Measurements from ENCODE around the gene GRIP2.
"Not testable (repeated sequence)": the region's sequence is repeated elsewhere in the genome, so short reads cannot be mapped to it uniquely, and the experiment has no call there.

Gene GRIP2

DNA sequence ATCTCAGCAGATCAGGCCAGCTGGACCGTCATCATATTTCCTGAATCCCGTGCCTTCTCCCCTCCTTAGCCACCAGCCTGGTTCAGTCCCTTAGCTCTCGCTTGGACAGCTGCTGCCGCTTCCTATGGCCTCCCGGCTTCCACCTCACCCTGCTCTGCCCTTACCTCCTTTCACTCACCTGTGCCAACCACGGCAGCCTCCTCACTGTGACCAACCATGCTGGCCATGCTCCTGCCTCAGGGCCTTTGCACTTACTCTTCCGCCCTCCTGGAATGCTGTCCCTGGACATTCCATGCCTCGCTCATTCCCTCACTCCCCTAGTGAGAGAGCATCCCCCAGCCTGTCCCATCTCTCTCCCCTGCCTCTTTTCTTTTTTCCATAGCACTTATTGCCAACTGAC, 19.2 kb downstream of the GRIP2 start:
- no peak for DNase-seq (ENCODE audit: low spot score)

DNA sequence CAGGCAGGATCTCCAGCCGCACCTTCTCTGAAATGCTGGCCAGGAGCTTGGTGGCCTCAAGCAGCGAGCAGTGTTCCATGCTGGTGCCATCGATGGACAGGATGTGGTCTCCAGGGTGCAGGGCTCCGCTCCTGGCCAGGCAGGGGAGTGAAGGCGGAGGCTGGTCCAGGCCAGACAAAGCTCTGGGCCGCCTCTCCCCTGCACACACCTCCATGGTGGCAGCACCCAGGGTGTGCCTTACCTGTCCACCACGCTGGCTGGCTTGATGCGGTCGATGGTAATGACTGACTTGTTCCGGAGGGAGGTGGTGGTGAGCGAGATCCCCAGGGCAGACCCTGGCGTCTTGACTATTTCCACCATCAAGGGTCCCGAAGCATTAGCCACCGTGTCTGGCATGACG, 20.0 kb downstream of the GRIP2 start:
- no peak for DNase-seq (ENCODE audit: low spot score)

DNA sequence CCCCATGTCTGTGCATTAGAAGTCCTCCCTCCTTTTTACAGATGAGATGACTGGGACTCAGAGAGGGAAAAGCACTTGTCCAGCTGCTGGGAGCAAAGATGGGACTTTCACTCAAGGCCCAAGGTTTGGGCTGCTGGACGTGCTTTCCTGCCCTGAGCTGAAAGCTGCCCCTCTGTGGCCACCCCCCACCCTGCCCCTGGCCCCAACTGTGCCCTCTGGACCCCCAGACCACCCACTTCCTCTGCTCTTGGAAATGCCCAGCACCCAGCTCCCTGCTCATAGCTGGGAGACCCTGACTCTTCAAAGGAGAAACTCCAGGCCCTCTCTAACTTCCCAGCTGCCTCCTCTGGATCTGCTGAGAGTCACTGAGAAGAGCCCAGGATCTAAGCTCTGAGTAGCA, 20.7 kb downstream of the GRIP2 start:
- no peak for DNase-seq (ENCODE audit: low spot score)

DNA sequence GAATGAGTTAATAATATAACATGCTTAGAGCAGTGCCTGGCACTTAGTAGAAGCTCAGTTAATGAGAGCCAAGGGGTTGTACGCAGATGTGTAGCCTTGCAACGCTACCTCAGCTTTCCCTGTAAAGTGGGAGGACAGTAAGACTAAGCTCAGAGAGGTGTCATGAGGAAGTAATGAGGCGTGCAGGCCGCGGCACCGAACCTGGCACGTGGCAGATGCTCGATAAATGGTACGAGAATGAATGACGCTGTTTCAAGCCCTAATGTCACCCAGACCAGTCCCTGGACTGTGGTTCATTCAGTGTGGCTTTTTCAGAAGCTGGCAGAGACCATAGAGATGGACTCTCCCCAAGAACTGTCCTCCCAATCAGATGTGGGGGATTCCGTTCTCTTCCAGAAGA, 21.2 kb downstream of the GRIP2 start:
- DNase-seq (ENCODE audit: low spot score): no peak

DNA sequence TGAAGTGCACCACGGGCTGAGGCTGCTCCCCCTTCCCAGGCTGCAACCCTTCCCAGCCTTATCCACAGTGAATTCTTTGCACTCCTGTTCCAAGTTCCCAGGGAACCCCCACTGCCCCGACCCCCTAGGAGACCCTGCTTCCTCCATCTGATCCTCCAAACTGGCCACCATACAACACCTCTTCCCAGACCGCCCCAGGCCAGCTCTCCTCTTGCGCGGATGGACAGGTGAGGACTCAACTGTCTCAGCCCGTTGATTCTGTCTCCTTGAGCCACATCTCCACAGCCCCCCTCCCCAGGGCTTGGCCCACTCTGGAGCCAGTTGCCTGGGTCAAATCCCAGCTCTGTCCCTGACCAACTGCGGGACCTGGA, 21.7 kb downstream of the GRIP2 start:
- no peak for DNase-seq (ENCODE audit: low spot score)

DNA sequence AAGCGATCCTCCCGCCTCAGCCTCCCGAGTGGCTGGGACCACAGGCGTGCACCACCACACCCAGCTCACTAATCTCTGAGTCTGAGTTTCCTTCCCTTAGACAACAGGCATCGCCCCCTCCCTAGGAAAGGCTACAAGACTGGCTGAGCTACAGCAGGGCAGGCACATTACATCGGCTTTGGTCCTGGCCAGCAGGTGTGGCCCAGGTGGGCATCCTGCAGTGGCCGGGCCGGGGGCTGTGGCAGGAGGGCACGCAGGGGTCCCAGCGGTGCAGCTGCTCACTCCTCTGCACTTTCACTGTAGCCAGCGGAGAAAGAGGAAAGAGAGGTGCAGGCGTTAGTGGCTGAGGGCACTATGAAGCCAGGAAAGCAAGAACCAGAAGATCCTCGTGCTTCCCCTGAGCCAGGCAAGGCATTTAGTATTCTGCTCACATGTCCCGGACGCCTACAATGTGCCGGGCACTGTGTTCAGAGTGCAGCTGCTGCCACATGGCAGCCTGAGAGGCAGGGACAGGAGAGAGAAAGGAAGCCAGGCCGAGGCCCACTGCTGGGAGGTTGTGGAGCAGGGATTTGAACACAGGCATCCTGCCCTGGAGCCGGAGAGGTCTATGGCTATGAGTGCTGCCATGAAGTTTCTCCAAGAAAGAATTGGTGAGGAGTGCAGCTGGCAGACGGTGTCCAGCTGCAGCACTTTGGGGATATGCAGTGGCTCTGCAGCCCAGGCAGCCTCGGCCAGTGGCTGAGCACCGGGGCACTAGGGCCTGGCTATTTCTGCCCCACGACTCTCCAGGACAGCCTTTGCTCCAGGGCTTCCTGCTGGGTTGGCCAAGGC, 22.3 kb downstream of the GRIP2 start:
- no peak for DNase-seq (ENCODE audit: low spot score)

DNA sequence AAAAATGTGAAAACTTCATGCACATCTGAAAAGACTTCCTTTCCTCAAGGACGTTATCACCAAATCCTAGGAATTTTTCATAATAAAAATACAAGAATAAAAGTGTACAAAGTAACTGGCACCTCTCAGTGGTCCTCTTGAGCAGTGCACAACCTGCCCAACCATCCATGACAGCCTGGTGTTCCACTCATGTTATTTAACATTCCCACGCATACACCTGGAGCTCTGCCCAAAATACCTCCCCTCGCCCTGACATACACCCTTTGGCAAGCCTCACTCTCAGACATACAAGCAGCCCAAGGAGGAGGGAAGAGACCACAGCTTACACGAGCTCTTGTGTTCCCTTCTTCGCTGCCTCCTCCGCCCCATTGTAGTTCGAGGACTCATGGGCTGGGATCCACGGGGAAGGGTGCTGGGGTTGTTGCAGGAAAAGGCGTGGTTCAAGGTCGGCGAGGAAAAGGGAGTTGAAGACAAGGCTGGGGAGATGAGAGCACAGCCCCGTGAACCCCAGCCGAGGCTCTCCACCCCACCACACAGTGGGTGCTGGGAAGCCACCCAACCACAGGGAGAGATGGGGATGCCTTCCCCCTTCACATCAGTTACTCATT, 23.3 kb downstream of the GRIP2 start:
- no peak for DNase-seq (ENCODE audit: low spot score)

DNA sequence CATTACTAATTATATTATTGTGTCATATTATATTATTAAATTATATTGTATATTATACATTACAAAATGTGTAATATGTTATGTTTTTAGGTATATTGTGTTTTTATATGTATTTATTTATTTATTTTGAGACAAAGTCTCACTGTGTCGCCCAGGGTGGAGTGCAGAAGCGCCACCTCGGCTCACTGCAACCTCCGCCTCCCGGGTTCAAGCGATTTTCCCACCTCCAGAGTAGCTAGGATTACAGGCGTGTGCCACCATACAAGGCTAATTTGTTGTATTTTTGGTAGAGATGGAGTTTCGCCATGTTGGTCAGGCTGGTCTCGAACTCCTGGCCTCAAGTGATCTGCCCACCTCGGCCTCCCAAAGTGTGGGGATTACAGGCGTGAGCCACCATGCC, 24.6 kb downstream of the GRIP2 start:
- DNase-seq (ENCODE audit: low spot score): not testable (repeated sequence)

DNA sequence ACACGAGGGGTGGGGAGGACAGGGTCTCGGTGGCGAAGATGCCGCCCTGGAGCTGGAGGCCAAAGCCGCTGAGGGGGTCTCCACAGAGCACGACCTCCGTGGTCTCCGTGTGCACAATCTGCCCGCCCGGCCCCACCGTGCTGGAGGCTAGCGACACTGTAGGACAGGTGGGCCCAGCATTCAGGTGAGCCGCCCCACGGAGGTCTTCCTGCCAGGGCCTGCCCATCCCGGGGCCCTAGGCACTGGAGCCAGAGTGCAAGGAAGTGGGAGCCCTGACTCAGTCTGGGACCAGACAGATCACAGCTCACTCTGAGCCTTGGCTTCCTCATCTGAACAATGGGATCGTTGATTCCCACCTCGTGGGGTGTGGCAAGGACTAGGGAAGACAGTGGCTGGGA, 25.8 kb downstream of the GRIP2 start:
- DNase-seq (ENCODE audit: low spot score): no peak

DNA sequence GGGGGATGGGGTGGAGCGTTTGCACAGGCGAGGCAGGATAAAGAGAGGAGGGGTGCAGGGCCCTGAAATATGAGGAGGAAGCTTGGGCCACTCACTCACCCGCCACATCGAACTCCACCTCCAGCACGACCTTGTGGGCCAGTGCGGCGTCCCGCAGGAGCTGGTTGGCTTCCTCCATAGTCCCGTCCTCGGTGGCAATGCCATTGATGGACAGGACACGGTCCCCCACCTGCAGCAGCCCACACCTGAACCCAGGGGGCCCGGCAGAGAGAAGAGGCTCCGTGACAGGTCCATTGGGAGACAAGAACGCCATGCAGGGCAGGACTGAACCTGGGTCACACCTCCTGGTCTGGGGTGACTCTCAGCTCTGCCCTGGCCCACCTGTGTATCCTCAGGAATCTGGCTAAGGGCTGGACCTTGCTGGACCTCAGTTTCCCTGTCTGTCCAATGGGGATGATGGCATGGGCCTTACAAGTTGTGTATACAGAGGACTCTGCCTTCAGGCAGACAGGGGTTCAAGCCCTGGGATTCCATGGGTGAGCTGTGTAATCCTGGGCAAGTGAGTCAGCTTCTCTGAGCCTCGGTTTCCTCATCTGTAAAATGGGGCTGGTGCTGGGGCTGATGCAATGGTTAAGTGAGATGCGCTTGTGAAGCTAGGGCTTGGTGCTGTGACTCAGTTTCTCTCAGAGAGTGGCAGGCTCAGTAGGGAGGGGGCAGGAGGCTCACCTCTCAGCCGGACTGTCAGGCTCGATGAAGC, 26.4 kb downstream of the GRIP2 start:
- DNase-seq (ENCODE audit: low spot score): no peak

DNA sequence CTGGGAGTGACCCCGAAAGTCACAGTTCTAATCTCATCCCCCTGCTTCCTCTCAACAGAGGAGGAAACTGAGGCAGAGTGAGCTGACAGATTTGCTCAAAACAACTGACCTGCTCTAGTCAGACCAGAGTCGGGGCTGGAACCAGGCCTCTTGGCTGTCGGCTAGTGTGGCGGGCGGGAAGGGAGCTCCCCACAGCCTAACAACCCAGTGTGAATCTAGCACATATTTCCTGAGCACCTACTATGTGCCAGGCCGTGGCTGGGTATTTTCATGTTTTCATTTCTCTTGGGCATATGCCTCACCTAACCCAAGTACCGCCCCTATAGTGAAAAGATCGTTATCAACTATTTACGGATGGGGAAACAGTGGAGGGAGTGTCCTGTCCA, 27.2 kb downstream of the GRIP2 start:
- DNase-seq (ENCODE audit: low spot score): no peak

DNA sequence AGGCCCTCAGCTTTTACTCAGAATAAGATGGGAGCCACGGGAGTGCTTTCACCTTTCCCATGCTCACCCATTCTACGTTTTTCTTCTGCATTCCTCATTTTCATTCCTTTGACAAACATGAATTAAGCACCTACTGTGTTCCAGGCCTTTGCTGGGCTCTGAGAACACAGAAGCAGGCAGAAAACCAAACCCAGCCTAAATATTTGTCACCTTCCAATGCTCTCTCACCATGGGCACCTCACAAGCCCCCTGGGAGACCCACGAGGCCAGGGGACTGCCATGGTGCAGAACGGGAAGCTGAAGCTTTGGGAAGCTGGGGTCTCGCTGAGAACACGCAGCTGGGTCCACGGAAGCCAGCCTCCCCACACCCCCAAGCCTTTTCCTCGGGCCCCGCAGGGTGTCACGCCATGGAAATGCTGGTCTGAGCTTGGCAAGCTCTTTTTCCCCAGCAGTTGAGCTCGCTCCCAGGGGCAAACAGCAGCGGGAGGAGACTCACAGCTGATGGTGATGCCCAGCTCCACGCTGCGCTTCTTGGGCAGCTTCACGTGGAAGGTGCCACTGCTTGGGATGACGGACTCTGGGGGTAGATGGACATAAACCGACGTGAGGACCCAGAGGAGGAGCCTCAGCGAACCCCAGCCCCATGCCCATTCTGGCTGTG, 27.7 kb downstream of the GRIP2 start:
- no peak for DNase-seq (ENCODE audit: low spot score)

DNA sequence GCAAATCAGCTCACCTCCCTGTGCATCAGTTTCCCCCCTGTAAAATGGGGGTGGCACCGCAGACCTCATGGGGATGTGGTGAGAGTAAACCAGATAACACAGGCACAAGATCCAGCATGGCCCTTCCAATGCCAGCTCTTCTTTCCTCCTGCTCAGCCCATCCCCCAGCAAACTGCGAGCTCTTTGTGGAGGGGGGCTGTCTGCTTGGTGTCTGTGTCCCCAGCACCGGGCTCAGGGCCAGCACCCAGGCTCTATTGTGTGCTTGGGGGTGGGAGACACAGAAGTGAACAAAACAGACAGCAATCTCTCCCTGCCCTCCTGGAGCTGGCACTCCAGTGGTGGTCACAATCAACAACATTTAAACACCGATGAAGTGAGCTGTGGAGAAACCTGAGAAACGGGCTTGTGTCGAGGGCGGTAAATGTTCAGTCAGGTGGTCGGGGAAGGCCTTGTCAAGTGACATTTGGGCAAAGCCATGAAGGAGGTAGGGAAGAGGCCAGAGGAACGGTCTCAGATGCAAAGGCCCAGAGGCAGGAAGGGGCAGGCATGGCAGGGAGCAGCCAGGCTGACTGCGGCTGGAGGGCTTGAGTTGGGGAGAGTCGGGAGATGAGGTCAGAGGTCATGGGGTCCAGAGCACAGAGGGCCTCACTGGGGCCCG, 28.4 kb downstream of the GRIP2 start:
- DNase-seq (ENCODE audit: low spot score): no peak

DNA sequence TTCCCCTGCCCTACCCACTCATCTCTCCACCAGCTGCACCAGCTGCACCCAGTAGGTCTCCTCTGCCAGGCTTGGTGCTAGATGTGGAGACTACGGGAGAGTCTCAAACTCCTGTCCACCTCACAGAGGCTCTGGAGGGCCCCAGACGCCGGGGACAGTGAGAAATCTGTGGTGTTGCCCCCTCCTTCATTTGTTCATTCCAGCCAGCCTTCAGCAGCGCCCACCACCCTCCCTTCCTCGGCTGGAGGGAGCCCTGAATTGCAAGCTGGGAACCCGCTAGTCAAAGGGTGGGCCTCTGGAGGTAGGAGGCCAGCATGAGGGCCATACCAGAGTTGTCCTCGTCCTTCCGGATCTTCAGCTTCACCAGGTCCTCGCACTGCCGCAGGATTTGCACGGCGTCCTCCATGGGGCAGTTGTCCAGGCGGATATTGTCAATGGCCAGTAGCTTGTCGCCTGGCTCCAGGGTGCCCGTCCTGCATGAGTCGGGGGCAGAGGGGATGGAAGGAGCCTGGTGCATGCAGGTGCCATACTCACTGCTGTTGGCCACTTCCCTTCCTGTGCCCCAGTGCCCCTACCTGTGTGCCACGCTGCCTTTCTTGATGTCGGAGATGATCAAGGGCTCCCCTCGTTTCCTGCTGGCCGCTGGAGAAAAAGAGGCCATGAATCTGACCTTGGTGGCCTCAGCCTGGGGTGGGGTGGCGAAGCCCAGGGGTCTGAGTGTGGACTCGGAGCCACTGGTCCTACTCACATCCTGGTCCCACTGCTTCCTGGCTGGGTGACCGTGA, 29.1 kb downstream of the GRIP2 start:
- DNase-seq (ENCODE audit: low spot score): no peak

DNA sequence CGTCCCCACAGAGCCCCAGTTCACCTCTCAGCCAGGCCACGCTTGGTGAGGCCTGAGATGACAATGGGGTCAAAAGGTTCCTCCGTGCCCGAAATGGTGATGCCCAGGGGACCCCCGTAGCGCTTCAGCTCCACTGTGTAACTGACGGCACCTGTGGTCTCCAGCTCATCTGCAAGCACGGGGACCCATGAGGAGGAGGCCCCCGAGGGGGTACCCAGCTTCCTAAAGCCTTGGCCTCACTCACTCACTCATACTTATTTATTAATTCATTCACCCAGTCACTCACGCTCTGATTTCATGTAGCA, 30.4 kb downstream of the GRIP2 start:
- no peak for DNase-seq (ENCODE audit: low spot score)

DNA sequence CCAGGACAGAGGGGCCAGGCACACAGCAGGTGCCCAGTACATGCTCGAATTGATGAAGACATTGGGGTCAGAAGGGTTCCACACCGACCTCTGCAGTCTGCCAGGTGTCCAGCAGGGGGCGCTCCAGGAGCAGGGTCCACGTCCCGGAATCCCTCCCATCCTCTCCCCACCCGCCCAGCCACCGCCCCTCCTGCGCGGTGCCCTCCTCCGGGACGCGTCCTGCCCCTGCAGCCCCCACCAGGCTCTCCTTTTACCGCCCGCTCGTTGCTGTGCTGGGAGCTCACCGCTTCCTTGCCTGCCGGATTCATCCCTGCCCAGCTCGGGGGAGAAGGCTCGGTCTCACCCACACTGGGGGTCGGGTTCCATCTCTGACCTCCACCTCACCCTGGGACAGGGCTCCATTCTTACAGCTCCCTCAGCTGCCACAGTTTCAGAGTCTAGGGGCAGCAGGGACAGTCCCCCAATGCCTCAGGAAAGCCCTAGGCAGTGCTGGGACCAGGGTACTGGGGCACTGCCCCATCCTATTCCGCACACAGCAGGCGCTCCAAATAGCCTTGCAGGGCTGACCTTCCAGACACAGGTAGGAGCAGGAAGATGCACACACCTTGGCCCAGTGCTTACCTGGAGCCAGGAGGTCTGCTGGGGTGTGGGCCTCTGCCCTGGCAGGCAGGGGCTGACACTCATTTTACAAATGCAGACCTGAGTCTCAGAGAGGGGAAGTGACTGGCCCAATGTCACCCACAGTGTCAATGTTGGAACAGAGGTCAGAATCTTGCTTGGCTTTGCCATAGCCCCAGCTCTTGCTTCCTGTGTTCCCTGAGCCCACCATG, 31.0 kb downstream of the GRIP2 start:
- DNase-seq (ENCODE audit: low spot score): peak; percentile 84

DNA sequence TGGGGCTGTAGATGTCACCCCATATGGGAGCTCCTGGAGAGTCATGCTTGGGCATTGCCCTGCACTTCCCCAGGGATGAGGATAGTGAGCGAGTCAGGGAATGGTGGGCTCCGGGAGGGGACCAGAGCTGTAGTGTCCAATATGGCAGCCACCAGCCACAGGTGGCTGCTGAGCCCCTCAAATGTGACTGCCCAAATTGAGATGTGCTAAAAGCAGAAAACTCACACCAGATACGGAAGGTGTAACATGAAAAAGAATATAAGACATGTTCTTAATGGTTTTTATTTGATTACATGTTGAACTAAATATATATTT, 31.7 kb downstream of the GRIP2 start:
- no peak for DNase-seq (ENCODE audit: low spot score)

DNA sequence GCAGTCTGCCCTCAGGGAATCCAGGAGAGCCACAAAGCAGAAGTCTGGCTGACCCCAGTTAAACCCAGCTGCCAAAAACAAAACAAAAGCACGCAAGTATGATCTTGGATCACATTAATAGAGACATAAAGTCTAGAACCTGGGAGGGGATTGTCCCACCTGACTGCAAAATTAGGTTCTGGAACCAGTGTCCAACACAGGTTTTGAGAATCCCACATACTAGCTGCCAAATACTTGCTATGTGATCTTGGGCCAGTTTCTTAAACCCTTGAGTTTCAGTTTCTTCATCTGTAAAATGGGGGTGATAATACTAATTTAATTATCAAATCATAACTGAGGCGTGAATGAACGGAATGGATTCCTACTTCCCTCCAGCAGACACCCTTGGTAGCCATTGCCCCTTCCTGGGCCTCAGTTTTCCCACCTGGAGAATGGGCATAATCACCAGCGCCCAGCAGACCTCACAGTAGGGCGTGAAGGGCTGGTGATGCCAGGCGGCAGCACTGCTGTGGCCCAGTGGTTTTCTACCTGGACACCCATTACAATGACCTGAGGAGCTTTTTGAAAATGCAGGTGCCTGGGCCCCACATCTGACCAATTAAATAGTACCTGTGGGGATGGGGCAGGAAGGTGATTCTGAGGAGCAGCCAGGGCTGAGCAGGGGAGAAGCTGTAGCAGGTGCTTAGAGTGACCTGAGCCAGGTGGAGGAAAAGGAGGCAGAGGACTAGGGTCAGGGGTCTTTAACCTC, 32.2 kb downstream of the GRIP2 start:
- no peak for DNase-seq (ENCODE audit: low spot score)

DNA sequence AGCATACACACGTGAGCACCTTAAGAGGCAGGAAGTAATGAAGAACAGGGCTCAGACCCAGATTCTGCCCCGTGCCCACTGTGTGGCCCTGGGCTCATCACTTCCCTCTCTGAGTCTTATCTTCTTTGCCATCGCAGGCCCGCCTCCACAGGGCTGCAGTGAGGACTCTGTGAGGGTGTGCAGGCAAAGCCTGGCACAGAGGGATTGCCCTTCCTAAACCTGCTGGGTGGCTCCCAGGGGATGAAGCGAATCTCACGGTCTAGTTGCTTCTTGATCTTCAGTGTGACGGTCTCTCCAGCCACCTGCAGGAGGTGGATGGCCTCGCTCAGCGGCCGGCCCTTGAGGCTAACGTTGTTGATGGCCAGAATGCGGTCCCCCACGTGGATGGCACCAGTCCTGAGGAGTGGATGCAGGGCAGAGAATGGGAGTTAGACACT, 32.8 kb downstream of the GRIP2 start:
- DNase-seq (ENCODE audit: low spot score): no peak

Measured in AG08396 (cell line).